NCI-H2107 (cell line): ENCODE data around the gene ITPR2.

Experiments used
- DNase-seq: peaks from one replicate; lab custom pipeline; 2025; lab: John Stamatoyannopoulos, UW

Gene ITPR2

DNA sequence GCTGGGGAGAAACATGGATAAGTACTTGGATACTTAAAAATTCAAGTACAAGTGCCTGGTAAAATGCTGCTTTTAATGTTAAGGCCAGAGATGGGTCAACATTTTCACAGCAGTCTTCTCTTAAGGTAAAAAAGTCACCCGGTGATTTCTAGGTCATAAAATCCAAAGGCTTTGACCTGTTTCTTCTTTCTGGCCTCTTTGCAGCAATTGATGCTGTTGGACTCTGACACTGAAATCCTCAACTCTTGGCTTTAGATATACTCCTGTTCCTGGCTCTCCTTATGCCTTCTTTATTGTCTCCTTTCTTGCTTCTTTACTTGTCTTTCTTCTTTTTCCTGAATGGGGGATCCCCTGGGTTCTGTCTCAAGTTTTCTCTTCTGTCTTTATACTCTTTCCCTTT, 448.5 kb downstream of the ITPR2 start:
- no peak for DNase-seq

- no peak for DNase-seq
Observed at GRCh38 chr12:26383041-26383440, 450.0 kb downstream of the ITPR2 start.

- no peak for DNase-seq
Observed at GRCh38 chr12:26380897-26381296, 452.1 kb downstream of the ITPR2 start.

GRCh38 chr12:26379777-26380467, 453.1 kb downstream of the ITPR2 start:
- DNase-seq, result no peak

DNA sequence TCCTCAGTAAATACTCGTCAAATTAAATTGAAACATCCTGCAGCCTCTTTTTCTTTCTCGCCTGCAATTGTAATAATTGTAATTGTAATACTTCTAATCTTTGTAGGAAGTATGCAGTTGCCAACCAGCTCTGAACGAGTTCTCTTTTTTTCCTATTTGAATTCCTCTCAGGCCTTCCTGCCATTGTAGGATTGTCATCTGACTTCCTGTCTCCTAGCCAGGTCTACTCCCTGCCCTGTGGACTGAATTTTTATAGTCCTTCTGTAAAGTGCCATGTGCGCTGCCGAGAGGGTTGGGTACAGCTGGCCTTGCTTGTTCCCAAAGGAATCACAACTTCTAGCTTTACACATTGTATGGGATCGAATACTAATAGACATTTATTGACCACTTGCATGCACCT, 454.3 kb downstream of the ITPR2 start:
- no peak for DNase-seq

DNA sequence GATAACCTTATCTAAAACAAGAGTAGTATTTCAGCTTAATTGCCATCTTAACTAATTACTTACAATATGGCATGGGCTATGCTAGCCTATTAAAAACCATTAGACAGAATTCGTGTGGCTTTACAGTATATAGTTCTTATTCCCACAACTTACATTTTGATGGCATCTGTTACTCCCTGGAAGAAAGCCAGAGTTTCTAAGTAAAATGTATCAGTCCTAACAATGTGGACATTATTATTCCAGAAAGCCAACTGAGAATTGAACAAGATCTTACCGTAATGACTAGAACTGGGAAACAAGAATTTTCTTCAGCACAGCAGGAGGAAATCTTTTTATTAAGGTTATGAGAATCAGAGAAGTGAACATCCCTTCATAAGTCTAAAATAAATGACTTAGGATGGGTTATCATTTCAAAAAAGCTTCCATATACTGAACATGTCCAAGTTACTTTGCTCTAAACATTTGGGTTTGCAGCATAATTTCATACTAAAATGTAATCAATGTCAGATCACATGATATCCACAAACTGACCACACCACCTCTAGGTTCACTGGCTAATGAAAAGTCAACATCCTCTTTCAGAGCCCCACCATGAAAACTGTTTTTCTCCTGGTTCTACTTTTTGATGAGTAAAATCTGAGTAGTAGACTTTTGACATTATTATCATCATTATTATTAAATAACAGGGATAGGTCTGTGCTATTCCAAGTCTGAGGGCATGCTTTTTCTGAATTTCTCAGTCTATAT, 457.9 kb downstream of the ITPR2 start:
- DNase-seq, result no peak

DNA sequence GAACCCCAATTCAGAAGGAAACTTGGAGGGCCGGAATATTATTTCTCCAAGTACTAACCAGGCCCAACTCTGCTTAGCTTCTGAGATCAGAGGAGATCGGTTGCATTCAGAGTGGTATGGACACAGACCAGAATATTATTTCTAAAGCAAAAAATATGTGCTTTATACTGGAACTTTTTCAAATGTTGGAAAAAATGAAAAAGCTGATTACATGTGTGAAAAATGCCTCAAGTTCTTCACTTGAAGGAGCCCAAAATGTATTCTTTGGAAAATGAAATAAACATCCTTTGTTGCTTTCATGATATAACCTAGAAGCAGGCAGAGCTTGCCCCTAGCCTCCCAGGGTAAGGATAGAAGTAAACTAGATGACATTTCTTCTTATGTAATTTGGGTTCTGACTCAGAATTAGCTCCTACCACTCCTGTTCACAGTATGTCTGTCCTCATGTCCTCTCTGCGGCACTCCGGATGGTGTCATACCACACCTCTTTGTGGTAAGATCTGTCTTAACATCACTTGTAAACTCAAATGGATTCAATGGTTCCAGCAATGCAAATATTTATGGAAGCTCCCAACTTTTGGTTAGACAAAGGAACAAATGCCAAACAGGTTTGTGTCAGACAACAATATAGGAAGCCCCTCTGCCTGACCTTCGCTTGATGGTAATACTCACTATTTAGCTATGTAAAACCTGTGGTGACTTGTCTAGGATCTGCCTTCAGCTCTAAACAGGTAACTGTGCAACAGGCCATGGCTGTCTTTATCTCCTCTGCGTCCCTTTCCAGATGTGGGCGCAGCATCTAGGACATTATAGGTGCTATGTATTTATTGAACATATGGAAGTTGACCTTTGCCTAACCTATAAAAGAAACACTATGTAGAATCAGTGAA, 459.1 kb downstream of the ITPR2 start:
- no peak for DNase-seq

- no peak for DNase-seq
Observed at GRCh38 chr12:26372866-26373265, 460.1 kb downstream of the ITPR2 start.

DNA sequence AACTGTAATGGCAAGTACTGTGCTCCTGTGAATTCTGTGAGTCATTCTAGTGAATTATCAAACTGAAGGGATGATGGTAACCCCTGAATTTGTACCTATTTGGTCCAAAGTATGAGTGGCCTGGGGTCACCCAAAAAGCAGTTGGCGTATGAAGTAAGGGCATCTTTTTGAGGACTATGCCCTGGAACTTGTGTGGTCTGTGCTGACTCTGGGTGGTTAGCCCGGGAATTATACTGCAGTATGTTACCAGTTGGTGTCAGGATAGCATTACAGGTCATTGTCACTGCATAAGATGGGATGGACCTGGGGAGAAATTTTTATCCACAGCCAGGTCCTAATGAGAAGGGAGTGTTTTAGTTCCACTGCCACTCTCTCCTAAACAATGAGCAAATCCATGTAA, 462.9 kb downstream of the ITPR2 start:
- DNase-seq, result no peak

GRCh38 chr12:26369588-26369987, 463.4 kb downstream of the ITPR2 start:
- no peak for DNase-seq

DNA sequence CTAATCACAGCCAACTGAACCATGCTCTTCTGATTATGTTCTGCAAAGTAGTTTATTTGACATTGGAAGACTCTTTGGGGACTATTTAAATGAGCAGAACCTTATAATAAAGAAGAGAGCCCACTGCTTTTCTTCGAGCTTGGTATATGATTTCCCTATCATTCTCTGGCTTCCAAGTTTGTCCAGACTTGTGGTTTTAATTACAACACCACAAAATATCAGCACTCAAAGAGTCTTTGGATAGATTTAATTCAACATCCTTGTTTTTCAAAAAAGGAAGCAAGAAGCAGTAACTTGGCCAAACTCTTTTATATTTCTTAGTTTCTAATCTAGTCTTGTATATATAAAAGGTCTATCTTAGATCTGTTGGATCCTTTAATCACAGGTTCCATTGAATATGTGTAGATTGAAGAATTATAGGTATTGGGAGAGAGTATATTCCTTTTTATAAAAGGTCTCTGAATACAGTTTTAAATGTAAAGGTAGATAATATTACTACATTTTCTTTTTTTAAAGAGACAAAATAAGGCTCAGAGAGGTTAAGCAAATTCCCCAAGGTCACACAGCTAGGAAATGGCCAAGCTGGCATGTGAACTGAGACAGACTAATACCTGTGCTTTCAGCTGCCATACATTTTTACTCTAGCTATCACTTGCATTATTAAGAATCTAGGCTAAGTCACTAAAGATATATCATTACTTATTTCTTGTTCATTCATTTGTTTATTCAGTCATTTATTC, 464.8 kb downstream of the ITPR2 start:
- DNase-seq, result no peak

DNA sequence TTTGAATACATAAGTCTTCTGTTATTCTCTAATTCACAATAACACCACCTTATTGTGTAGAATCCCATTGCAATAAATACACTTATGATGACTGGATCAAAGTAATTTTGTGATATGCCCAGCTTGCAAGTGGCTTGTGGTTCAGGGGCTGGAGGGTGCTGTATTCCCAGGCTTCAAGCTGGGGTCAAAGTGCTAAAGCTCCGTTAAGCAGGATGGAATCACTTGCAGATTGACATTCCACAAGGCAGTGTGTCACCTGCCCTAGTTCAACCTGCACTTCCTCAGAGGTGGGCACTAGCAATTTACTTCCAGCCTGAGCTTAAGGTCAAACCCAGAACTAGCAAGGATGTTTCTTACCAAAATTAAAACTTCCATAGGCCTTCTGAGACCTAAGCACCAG, 471.0 kb downstream of the ITPR2 start:
- DNase-seq, result no peak

GRCh38 chr12:26360062-26360461, 472.9 kb downstream of the ITPR2 start:
- no peak for DNase-seq

- no peak for DNase-seq
Observed at GRCh38 chr12:26359576-26359975, 473.4 kb downstream of the ITPR2 start.

DNA sequence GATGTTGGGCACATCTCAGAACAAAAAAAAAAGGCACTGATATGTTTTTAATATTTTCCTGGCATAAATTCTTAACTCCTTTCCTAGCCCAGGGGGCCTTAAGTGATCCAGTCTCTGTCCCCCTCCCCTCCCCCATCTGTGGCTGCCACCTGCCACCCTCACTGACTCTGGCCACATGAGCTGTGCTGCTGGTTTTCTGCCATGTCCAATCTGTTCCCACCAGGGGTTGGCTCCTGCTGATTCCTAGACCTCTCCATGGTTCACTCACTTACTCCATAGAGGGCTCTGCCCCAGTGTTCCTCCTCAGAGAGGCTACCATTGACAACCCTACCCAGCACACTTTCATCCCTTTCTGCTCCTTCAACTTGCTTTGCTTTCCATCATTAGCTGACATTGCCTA, 474.3 kb downstream of the ITPR2 start:
- DNase-seq, result no peak

DNA sequence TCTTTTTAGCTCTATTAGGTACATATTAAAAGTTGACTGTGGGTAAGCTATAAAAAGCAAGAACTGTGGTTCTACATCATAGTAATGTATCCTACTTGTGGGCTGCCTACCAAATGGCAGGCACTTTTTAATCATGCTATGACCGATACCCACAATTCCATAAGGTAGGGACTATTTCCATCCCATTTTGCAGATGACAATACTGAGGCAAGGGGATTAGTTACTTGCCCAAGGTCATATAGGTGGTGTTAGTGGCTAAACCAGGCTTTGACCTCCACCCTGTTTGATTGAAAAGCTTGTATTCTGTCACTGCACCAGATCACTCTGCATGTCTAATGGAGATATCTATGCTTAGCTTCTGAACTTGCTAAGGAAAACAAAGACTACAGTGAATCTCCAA, 485.7 kb downstream of the ITPR2 start:
- no peak for DNase-seq

- no peak for DNase-seq
Observed at GRCh38 chr12:26346736-26347135, 486.3 kb downstream of the ITPR2 start.

- no peak for DNase-seq
Observed at GRCh38 chr12:26345471-26346003, 487.5 kb downstream of the ITPR2 start.

- no peak for DNase-seq
Observed at GRCh38 chr12:26341491-26341890, 491.5 kb downstream of the ITPR2 start.

DNA sequence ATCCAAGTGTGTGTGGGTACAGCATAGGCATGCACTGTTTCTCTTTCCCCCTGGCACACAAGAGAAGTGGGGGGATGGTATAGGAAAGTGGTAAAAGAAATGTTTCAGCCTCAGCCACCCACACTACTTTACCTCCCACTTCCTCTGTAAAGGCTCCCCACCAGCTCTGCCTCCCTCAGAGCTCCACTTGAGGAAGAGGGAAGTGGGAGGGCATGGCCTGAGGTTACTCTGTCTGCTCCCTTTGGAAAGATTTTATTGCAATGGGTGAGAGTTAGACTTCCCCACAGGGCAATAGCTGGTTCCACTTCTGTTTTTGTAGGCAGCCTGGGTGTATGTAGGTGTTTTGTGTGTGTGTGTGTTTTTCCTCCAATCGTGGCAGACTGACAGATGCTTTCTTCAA, 492.3 kb downstream of the ITPR2 start:
- no peak for DNase-seq

DNA sequence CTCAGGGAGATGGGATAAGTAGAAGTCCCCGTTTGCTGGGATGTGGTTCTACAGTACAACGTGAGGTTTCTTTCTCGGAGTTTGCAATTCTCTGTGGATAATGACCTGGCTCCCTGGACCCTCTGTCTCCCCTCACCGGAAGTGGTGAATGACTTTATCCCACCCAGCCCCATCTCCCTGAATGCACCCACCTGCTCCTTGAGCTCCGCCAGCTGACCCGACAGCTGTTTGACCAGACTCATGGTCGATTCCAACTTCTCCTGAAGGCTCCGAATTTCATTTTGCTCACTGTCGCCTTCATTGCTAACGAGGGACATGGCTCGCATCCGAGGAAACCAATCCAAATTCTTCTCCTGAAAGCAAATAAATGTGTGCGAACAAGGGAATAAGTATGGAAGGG, 493.0 kb downstream of the ITPR2 start:
- no peak for DNase-seq
